Right kidney (tissue), 1 donor: Measurements from ENCODE around the gene RDX.

ENCODE experiments used
- DNase-seq: peaks from one replicate; pipeline ENCODE4 v3.0.0-alpha.2; 2016

Gene RDX

GRCh38 chr11:110172468-110173065, 123.8 kb downstream of the RDX start:
- DNase-seq = no peak

GRCh38 chr11:110169738-110170137, 126.7 kb downstream of the RDX start:
- DNase-seq = no peak

GRCh38 chr11:110168033-110168803, 128.2 kb downstream of the RDX start:
- no peak for DNase-seq

GRCh38 chr11:110165039-110165925, 131.1 kb downstream of the RDX start:
- DNase-seq = no peak

GRCh38 chr11:110162216-110162615, 134.2 kb downstream of the RDX start:
- no peak for DNase-seq

GRCh38 chr11:110161061-110161460, 135.4 kb downstream of the RDX start:
- no peak for DNase-seq

GRCh38 chr11:110160437-110160836, 136.0 kb downstream of the RDX start:
- DNase-seq = no peak

- no peak for DNase-seq
These were observed 136.4 kb downstream of the RDX start for GRCh38 chr11:110160016-110160415.

- DNase-seq = no peak
These were observed 136.9 kb downstream of the RDX start for GRCh38 chr11:110159476-110159875.

- DNase-seq = no peak
These were observed 137.9 kb downstream of the RDX start for GRCh38 chr11:110158317-110159200.

GRCh38 chr11:110156503-110156902, 139.9 kb downstream of the RDX start:
- DNase-seq = no peak

GRCh38 chr11:110153474-110153873, 142.9 kb downstream of the RDX start:
- no peak for DNase-seq

- DNase-seq = no peak
These were observed 144.2 kb downstream of the RDX start for GRCh38 chr11:110152199-110152598.

GRCh38 chr11:110148775-110149744, 147.4 kb downstream of the RDX start:
- no peak for DNase-seq

GRCh38 chr11:110147962-110148709, 148.3 kb downstream of the RDX start:
- DNase-seq = no peak

- no peak for DNase-seq
These were observed 154.6 kb downstream of the RDX start for GRCh38 chr11:110141812-110142211.

GRCh38 chr11:110134110-110134509, 162.3 kb downstream of the RDX start:
- DNase-seq = no peak

GRCh38 chr11:110133160-110133559, 163.3 kb downstream of the RDX start:
- DNase-seq = no peak

- no peak for DNase-seq
These were observed 164.9 kb downstream of the RDX start for GRCh38 chr11:110131386-110132123.
